GM19468 (cell line): Measurements from ENCODE around the gene CXCL16.

ENCODE experiments used
- ATAC-seq: cut with Tn5 transposase; IDR thresholded peaks from one replicate; pipeline ENCODE4 v1.9.1; 2021; ENCODE audit warnings: mild to moderate bottlenecking, moderate library complexity, moderate number of reproducible peaks; ENCODE audit not compliant: unreplicated experiment; ENCODE audit errors: extremely low read depth

The CXCL16 gene, protein sequence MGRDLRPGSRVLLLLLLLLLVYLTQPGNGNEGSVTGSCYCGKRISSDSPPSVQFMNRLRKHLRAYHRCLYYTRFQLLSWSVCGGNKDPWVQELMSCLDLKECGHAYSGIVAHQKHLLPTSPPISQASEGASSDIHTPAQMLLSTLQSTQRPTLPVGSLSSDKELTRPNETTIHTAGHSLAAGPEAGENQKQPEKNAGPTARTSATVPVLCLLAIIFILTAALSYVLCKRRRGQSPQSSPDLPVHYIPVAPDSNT

DNA sequence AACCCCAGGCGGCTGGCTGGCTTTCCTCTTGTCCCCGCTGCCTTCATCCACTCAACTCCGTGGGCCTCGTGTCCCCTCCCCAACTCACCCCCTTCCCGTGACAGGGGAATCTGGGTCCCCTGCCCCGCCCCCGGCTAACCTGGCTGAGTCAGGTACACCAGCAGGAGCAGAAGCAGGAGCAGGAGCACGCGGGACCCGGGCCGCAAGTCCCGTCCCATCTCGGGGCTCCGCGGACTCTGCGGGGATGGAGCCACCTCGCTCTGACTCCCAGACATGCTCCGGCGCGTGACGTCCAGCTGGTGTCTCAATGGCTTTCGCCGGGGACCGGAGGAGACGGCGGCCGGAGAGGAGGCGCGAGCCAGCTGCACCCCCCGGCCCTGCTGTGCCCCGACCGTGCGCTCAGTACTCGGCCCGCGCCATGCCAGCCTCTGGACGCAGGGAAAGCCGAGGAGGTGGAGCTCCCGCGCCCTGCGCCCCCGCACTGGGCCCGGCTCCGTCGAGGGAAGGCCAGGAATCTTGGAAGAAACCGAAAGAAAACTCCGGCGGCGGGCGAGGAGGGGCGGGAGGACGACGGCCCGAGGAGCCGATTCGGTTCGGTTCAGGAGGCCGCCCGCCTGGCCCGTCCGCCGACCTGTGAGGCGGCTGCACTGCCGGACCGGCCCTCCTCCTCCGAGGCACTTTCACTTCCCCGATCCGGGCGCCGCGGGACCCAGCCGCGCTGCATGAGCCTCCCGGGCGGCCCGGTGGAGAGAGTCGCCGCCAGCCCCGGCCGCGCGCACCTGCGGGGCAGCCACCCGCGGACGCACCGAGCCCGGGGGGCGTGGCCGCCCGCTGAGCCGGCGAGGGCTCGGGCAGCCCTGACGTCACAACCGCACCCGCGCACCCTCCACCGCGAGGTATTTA lies at the start of gene CXCL16, which contains the start of gene ZMYND15:
TSS of gene CXCL16 (minus strand) at position 807 of the 903 bp plus-strand sequence. CDS start at position 218, 589 bp downstream.
TSS of gene ZMYND15 (plus strand) at position 712 of the 903 bp plus-strand sequence. CDS start 716 bp downstream, outside the sequence.
- ATAC-seq: no peak

DNA sequence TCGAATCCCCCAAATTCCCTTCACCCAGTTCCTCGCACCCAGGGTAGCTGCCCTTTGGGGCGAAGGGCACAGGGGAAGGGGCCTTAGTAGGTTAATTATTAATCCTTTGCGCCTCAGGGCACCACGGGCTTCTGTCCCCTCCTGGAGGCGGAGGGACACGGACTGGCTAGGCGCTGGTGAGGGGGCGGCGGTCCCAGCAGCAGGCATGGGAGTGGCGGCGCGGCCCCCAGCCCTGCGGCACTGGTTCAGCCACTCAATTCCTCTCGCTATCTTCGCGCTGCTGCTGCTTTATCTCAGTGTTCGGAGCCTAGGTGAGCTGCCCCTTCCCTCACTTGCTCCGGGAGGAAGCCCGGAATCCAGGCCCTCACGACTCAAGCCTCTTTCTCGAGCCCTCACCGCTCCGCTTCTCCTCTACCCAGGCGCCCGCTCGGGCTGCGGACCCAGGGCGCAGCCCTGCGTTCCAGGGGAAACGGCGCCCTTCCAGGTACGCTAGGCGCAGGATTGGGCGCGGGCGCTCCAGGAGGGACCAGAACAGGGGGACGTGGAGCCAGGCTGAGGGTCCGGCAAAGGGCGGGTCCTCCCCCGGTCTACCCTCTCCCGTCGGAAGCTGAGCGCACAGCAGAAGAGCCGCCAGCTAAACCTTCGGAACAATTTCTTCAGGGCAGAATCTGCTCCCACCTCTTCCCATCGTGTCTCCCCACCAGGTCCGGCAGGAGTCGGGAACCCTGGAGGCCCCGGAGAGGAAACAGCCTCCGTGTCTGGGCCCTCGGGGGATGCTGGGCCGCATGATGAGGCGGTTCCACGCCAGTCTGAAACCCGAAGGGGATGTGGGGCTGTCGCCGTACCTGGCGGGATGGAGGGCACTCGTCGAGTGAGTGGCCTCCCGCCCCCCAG lies 49.3 kb upstream of the CXCL16 start, which contains the start of gene GLTPD2:
TSS of gene GLTPD2 (plus strand) at position 158 of the 894 bp plus-strand sequence. CDS start at position 206, 48 bp downstream.
- no peak for ATAC-seq

DNA sequence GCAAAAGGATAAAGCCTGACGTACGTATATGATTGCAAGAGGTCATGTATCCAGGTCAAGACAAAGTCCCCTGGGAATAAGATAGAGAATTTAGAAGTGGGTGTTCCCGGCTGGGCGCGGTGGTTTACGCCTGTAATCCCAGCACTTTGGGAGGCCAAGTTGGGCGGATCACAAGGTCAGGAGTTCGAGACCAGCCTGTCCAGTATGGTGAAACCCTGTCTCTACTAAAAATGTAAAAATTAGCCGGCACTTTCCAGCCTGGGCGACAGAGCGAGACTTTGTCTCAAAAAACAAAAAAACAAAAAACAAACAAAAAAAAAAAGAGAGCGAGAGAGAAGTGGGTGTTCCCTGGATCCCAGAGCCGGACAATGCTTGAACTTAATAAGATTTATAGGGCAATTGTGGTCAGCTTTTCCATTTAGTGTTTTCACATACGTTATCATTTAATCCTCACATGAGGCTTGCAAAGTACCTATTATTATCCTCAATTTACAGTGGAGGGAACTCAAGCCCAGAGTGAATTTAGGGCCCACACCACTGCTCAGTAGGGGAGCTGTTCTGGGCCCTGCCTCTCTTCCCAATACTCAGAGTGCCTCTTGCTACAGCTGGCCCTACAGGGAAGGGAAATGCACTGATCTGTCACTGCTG lies 48.6 kb upstream of the CXCL16 start:
- no peak for ATAC-seq

DNA sequence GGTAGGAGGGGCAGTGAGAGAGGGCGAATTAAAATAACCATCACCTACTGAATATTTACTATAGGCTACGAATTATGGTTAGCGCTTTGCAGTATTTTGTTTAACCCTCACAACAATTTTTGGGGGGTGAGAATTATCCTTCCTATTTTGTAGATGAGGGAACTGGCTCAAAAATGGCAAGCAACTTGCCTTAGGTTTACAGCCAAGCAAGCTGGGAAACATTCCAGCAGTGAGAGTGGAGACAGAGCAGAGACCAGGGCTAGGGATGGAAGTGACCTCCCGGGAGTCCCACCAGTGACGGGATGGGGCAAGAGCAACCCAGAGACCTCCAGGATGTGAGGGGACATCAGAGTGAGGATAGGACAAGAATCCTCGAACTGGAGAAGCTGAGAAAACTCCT lies 46.8 kb upstream of the CXCL16 start:
- no peak for ATAC-seq

DNA sequence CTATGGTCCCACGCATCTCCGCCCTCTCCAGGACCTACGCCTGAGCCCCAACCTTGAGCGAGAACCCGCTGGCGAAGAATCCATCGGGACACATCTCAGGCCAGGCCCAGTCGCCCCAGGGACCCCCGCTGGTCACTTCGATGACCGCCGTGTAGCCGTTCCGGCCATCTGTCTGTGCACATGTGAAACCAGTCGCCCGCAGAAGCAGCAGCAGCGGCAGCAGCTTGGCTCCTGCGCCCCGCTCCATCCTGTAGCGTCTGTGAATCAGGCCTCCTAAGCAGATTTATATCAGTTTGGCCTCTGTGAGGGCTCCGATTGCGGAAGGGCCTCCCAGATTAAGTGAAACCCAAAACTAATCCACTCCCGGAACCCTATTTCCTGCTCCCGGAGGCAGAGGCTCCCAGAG lies 46.4 kb upstream of the CXCL16 start, which contains the start of gene VMO1:
TSS of gene VMO1 (minus strand) at position 259 of the 406 bp plus-strand sequence. CDS start at position 247, 12 bp downstream.
- ATAC-seq: no peak

DNA sequence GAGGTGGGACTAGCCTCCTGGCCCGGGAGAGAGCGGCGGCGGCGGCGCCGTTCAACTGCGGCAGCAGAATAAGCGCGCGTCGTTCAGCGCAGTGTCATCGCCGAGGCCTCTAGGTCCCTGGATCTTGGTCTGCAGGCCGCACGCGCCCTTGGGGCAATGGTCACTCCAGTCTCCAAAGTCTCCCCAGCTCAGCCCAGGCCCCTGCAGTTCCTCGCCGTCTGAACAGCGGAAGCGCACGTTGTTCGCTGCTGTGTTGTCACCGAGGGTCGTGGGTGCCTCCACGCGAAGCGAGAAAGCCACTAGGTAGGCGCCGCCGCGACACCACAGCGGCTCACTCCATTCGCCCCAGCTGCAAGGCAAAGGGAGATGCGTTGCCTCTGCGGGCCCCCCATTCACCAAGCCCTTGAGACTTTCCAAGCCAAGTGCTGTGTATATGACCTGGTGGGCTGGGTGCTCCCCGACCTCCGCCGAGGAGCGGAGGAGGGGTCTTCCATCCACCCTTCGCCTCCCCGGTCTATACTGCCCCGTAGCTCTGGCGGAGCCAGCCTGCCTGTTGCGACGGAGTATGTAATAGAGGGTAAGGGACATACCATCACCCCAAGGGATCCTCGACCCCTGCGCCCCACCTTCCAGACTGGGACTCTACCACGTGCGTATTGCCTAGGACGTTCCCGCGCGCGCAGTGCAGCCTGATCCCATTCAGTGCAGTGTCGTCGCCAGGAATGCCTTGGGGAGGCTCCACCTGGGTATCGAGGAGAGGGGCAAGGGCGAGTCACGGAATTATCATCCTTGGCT lies 45.8 kb upstream of the CXCL16 start:
- no peak for ATAC-seq

DNA sequence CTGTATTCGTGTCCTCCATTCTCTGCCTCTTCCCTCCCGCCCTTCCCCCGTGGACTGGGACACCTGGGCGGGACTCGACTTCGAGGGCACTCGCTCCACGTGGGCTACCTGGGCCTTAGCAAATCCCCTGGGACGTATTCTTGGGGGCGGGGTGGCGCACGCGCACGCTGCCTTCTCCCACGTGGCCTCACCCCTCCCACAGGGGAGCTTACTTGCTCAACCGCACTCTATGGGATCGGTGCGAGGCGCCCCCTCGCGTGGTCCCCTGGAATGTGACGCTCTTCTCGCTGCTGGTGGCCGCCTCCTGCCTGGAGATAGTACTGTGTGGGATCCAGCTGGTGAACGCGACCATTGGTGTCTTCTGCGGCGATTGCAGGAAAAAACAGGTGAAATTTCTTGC lies 42.9 kb upstream of the CXCL16 start:
- ATAC-seq: no peak

DNA sequence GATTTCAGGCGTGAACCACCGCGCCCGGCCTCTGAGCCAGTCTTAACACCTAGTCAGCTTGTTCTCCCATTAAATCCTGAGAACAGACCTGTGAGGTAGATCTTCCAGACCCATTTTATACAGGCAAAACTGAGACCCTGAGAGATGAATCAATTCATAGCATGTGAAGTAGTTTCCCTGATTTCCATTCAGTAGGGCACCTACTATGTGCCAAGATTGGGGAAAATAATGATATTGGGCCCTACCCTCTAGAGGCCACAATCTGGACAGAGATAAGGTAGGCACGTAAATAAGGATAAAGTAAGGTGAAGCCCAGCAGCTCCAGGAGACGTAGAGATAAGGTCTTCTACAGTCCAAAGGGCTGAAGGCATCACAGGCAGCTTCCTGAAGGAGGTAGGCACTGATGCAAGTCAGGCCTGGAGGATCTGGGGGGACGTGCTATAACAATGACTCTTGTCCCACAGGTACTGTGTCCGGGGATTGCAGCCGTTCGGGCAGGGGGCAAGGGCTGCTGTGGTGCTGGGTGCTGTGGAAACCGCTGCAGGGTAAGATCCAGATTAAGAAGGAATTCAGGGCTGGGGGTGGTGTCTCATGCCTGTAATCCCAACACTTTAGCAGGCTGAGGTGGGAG lies 40.7 kb upstream of the CXCL16 start:
- ATAC-seq: no peak

DNA sequence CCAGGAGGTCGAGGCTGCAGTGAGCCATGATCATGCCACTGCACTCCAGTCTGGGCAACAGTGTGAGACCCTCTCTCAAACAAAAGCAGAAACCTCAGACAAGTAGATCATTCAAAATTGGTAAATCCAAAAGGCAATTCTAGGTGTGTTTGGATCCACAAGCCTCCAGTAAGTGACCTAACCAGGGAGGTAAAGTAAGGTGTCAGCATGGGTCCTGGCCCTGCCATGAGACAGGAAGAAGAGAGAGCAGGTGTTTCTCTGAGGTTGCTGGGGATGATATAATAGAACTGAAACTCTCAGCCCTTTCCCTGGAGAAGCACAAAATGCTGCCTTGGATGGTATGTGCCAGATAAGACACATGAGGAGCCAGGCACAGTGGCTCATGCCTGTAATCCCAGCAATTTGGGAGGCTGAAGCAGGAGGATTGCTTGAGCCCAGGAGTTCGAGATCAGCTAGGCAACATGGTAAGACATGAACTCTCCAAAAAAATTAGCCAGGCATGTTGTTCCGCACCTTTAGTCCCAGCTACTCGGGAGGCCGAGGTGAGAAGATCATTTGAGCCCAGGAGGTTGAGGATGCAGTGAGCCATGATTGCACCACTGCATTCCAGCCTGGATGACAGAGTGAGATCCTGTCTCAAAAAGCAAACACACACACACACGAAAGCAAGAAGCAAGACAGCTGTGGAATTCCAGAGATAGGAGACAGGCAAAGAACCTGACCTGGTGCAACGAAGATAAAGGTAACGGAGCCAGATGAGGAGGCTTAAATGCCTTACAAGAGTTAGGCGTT lies 38.4 kb upstream of the CXCL16 start:
- ATAC-seq: no peak

DNA sequence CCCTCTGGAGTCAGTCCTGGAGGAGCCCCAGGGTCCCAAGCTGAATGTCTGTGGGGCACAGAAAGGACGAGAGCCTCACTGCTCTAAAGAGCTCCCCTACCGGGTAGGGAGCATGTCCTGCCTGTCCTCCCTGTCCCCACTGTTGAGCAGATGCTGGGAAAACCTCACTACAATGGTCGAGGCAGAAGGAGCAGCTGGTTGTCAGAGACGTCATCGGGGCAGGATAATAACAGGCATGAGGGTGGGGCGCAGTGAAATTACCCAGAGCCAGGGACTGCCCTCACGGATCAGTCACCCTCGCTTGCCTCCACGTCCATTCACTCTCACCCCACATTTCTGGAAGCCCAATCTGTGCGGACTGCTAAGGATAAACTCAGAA lies 32.5 kb upstream of the CXCL16 start:
- no peak for ATAC-seq

DNA sequence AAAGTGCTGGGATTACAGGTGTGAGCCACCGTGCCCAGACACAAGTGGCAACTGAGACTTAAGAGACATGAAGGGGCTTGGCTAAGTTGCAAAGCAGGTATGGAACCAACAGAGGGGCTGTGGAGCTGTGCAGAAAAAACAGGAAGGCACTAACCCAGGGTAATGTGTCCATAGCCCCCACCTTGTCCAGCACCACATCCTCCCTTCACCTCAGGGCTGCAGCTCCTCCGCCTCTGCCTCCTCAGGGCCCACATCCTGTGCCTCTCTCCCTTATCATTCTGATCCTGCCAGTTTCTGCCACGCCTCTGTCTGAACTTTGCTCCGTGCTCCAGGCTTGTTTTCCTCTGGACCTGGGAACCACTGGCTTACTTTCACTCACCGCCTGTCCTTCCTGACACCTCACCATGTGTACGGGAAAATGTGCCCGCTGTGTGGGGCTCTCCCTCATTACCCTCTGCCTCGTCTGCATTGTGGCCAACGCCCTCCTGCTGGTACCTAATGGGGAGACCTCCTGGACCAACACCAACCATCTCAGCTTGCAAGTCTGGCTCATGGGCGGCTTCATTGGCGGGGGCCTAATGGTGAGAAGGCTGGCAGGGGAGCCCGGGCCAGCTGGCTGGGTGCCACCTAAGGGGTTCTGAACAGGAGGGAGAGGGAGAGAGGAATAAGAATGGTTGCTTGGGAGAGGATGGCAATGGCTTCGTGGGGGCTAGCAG lies 31.9 kb upstream of the CXCL16 start, which contains the start of gene TM4SF5:
TSS of gene TM4SF5 (plus strand) at position 368 of the 716 bp plus-strand sequence. CDS start at position 405, 37 bp downstream.
- ATAC-seq: no peak

DNA sequence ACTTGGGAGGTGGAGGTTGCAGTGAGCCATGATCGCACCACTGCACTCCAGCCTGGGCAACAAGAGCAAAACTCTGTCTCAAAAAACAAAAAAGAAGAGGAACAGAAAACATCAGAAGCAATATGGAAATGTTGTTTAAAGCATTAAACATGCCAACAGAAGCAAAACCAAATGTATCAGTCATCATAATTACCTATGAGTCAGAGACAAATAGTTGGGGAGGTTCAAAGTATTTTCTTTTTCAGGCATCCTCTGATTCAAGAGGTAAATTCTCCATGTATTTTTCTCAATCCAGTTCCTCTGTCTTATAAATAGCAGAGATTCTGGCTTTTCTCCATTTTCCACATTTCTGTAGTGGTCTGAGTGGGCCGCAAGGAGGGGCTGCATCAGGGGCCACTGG lies 29.9 kb upstream of the CXCL16 start:
- no peak for ATAC-seq

DNA sequence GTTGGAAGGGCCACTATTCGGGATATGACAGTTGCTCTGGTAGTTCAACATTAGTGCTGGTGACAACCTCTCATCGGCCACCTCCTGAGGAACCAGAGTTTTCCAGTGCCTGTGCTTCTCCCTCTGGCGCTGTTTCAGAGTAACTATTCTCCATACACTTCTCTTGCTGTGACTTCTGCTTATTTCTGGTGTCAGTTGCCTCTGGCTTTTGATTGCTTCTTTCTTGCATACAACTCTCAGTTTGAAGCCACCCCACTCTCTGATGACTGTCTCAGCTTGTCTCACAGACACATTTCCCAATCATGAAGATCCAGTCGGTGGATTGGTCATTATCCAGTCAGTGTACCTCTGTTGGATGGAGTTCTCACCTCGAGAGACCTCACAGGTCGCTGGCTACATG lies 28.6 kb upstream of the CXCL16 start:
- no peak for ATAC-seq

DNA sequence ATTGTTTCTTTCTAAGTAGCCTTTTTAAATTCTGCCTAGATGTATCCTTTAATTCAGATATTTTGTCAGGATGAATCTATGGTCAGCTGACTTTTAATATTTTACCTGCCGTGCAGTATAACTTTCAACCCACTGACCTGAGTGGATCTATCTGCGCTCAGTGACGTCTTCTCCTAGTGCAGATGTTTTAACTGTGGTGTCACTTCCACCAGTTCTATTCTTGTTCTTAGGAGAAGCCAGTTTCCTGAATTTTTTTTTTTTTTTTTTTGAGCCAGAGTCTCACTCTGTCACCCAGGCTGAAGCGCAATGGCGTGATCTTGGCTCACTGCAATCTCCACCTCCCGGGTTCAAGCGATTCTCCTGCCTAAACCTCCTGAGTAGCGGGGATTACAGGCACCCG lies 27.0 kb upstream of the CXCL16 start:
- no peak for ATAC-seq

DNA sequence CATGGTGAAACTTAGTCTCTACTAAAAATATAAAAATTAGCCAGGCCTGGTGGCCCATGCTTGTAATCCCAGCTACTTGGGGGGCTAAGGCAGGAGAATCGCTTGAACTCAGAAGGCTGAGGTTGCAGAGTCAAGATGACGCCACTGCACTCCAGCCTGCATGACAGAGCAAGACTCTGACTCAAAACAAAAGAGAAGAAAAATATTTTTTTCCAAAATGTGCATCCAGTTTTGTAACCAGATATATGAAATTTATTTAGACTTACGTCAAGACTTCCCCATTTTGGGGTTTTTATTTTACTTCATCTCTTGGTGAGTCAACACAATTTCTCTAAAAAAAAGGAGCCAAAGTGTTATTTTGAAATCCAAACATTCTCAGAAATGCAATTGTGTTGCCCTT lies 26.5 kb upstream of the CXCL16 start:
- no peak for ATAC-seq

DNA sequence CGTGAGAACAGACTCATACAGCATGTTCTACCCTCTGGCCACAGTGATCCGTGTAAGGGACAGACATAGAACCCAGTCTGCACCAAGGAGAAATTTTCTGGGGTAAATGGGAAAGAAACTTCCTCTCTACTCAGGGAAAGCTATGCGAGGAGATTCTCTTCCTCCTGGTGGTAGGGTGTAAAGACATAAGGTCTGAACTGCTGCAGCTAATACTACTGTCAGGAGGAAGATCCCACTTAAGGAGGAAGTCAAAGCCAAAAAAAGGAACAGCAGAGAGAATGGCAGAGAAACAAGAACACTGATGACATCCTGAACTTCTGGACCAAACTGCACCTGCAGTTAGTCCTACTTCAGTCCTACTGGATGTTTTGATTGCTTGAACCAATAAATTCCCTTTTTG lies 24.9 kb upstream of the CXCL16 start:
- no peak for ATAC-seq

DNA sequence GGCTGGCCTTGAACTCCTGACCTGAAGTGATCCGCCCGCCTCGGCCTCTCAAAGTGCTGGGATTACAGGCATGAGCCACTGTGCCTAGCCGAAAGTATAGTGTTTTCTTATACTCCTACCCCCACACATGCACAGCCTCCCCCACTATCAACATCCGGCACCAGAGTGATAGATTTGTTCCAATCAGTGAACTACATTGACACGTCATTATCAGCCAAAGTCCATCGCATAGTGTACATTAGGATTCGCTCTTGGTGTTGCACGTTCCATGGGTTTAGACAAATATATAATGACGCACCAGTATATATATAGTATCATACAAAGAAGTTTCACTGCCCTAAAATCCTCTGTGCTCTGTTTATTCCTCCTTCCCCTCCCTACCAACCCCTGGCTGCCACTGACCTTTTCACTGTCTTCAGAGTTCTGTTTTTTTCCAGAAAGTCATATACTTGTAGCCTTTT lies 20.1 kb upstream of the CXCL16 start:
- no peak for ATAC-seq
